IPS-11a (cell line): ENCODE data around the gene CACNA2D1.
"Not testable (repeated sequence)": the region's sequence is repeated elsewhere in the genome, so short reads cannot be mapped to it uniquely, and the experiment has no call there.

Experiments used
- H3K4me3 ChIP-seq: one replicate; pipeline ENCODE4 v1.5.1; 2013; ENCODE audit warnings: low read depth, low read length, control low read depth

Gene CACNA2D1

DNA sequence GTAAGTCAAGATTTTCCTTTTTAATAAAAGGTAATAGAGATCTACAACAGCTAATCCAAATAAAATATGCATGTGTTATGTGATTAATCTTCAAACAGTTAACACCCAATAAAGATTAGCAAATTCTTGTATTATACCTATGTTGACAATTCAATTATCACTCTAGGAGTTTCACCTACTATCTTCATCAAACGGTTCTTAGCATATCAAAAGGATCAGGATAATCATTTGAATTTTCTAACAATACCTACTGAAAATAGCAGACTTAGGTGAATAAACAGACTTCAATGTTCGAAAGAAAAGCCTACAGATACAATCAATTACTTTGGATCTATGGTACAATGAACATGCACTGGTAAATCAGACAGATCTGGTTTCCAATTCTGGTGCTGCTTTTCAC lies 268.3 kb downstream of the CACNA2D1 start:
- H3K4me3 ChIP-seq, result no peak overlapping the region

DNA sequence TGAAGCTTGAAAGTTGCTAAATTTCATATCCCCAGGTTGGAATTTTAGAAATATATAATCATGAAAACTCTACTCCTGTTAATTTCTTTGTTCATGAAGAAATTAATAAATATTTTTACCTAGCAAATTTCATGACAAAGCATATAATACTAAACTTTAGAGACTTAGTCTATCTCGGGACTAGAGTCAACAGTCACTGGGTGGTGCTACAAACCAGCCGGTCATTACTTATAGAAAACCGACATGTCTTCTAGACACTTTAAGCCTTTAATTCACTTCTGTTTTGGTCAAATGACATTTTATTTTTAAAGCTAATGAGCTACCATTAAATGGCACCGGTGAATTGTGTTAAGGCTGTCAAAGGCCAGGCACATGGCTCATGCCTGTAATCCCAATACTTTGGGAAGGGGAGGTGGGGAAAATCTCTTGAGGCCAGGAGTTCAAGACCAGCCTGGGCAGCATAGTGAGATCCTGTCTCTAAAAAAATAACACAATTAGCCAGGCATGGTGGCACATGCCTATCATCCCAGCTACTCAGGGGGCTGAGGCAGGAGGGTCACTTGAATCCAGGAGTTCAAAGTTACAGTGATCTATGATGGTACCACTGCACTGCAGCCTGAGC lies 270.1 kb downstream of the CACNA2D1 start:
- no peak overlapping the region for H3K4me3 ChIP-seq

DNA sequence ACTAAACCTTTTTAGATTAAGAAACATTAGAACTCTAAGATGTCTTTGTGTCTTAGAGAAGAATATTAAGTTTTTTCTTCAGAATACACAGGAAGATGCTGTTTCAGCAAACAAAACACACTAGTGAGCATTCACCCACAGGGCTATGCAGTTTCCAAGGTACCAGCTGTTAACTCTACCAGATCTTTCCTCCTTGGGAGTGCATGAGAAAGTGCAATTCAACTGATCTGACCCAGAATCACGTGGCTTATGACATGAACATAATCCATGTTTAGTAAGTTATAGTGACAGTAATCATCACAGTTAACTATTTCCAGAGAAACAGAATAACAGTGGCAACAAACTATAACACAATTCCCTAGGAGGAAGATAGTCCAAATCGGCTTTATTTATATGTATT lies 270.7 kb downstream of the CACNA2D1 start:
- H3K4me3 ChIP-seq, result no peak overlapping the region

DNA sequence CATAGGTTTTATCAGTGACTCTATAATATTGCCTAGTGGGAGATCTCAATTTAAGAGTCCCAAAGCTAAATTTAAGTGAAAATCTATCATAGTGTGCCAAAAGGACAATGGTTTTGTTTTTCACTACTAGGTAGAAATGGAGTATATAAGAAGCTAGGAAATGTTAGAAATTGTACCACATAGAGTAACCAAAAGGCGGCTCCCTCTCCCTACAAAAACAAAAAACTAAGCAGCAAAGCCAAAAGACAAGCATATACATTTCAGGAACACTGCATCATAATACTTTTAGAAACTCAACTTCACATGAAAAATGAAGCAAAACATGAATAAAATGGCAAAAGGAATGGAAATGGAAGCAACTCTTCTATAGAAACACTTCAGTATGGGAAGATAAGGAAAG lies 271.6 kb downstream of the CACNA2D1 start:
- no peak overlapping the region for H3K4me3 ChIP-seq

DNA sequence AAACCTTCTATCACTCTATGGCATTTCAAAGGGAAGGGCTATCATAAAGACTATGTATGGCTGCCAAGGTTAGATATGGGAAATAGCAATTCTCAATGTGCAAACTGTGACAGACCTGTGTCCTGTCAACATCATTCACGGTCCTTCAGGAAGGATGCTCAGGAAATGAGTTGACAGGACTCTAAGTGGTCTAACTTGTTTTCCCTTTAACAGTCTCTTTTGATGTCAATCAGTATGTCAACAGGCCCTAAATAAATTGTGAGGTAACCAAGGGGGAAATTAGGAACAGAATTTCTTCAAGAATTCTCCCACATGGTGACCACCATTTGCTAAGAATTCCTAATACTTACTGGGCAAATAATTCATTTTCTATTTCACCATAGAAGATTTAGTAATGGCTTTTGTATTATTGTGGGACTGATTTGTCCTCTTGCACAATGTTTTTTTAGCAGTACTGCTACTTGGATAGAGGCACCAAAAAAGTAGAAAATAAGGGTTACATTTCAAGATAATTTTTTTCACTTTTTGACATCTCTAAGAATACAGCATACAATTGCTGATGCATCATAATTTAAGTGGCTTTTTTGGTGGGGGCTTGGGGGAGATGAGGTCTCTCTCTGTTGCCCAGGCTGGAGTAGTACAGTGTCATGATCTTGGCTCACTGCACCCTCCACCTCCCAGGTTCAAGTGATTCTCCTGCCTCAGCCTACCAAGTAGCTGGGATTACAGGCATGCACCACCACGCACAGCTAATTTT lies 275.8 kb downstream of the CACNA2D1 start:
- no peak overlapping the region for H3K4me3 ChIP-seq

DNA sequence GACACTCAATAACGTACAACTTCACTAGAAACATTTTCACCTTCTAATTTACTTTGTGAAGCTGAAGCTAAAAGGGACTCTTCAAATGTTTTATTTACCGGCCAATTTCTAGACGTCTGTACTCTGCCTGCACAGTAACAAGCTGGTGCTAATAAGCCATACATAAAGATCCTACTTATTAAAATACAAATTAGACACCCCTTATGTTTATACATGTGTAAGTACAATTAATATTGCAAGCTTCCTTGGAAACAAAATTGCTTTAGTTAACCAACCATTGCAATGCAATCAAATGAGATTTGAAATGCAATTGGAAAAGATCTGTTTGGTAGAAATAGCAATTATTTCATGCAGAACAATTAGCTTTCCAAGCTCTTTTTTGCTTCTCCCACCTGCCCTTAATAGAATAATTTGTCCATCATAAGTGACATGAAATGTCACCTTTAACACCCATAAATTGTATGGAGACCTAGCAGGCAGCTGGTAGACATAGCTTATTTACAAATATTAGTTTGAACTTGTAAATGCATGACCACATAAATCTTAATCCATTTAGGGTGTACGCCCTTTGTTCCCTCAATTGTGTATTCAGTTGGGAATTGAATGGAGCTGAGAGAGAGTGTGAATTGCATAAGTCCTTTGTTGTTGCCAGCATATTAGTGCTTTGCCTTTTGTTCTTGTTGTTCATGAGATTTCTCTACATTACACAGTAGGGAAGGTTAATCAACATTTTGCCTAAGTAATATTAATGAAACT lies 277.1 kb downstream of the CACNA2D1 start:
- H3K4me3 ChIP-seq, result no peak overlapping the region

DNA sequence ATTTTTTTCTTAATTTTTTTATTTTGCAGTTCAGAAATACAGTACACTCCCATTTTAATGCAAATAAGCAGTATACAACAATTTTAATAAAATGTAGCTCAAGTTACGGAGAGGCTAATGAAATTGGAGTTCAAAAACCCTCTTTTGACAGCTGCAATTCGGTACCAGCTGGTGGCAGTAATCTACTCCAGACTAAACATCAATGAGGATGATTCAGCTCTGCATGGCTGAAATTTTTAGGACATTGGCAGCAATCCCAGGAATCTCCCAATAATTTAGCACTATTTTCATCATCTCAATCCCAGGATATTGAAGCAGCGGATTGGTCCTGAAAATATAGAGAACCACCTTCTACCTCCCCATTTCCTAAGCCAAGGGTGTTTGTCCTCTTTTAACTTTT lies 278.8 kb downstream of the CACNA2D1 start:
- H3K4me3 ChIP-seq, result no peak overlapping the region

DNA sequence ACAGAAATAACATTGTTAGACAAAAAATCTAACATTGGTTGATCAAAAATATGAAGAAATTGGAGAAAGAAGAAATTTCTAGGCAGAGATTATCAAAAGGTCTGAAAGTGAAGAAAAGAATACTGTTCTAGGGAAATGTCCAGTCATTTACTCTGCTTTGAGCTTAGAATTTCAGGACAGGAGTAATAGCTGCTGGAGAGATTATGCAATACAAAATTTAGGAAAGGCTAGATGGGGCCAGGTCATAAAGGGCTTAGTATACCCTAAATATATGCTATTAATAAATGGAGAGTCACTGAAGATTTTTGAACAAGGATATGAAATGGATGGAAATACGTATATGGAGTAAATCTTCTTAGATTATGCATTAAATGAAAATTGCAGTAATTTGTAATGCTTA lies 279.2 kb downstream of the CACNA2D1 start:
- no peak overlapping the region for H3K4me3 ChIP-seq

DNA sequence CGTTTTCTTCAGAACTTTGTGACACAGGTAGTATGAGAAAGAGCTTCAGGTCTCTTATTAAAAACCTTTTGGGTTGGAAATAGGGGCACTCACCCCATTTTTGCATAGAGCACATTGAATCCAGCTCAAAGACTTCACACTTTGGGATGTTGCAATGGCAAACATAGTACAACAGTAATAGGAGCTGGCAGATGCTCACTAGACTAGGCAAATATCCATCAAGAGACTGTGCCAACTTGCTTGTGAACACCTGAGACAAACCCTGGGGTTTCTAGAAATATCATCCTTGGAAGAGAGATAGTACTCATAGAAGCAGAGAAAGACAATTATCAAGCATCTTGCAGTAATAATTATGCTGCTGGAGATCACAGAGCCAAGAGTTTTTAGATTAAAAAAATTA lies 280.0 kb downstream of the CACNA2D1 start:
- no peak overlapping the region for H3K4me3 ChIP-seq

DNA sequence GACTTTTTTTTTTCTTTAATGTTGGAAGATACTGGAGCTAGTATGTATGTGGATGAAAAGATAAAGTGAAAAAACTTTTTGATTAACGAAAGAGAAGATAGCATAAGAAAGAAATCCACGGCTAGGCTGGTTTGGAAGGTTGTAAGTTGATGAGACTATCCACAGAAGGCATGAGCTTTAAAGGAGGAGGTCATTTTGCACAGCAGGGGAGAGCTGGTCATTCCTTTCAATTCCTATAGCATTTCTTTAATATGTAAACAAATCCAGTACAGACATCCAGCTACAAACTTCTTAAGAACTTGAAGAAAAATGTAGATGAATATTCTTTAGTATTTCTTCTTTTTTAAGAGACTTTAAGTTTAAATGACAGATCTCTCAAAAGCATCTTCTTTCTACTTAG lies 281.3 kb downstream of the CACNA2D1 start:
- H3K4me3 ChIP-seq, result no peak overlapping the region

DNA sequence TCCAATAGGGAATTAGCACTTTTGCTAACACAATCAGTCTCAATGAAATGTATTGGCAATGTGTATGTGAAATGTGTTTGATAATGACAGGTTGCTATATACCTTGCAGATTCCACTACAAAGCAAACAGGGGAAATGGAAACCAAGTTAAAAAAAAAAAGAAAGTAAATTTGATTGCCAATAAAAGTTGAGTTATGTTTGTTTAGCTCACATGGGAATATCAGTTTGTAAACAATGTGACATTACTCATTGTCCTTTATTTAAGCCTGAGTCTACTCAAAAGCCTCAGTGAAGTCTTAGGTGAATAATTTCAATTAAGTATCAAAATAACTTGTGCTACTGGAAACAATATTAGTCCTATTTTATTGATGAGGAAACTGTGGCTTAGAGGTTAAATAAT lies 285.2 kb downstream of the CACNA2D1 start:
- H3K4me3 ChIP-seq, result no peak overlapping the region

DNA sequence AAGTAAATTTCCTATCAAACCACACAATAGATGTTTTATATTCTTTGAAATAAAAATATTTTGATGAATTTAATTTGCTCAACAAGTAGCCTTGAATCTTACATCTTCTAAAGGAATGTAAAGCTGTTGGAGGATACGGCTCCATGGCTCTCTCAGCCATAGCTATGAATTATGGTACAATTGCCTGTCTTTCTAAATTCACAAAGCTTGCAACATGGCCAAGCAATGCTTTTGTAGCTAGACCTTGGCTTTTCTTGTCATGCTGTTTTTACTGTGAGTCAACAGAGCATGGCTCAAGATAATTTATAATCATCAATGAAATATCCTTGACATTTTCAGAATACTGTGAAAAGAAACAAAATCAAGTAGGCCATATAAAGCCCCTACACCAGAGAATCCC lies 286.7 kb downstream of the CACNA2D1 start:
- H3K4me3 ChIP-seq, result no peak overlapping the region

DNA sequence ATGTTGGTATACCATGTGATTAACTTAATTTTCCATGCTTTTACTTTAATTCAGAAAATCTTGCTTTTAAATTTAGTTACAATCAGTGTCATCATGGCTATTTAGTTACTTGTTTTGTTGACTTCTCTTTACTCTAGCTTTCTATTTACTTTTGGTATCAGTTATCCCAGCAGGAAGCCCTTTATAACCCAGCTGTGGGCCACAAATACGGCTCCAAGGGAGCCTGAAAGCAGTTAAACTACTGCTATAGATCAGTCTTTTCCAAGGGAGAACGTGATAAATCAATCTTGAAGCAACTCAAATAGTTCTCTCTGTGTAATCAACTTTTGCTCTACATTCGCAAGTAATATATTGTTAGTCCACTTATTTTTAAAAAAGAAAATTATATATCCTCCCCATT lies 287.4 kb downstream of the CACNA2D1 start:
- H3K4me3 ChIP-seq, result no peak overlapping the region

DNA sequence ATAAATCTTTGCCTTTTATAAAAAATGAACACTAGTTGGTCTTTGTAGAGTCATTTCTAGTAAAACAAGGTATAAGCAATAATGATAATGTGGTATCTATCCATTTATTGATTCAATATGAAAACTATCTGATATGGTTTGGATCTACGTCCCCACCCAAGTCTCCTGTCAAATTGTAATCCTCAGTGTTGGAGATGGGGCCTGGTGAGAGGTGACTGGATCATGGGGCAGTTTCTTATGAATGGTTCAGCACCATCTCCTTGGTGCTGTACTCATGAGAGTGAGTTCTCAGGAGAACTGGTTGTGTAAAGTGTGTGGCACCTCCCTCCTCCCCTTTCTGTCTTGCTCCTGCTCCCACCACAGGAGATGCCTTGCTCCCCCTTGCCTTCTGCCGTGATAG lies 288.8 kb downstream of the CACNA2D1 start:
- H3K4me3 ChIP-seq, result no peak overlapping the region

DNA sequence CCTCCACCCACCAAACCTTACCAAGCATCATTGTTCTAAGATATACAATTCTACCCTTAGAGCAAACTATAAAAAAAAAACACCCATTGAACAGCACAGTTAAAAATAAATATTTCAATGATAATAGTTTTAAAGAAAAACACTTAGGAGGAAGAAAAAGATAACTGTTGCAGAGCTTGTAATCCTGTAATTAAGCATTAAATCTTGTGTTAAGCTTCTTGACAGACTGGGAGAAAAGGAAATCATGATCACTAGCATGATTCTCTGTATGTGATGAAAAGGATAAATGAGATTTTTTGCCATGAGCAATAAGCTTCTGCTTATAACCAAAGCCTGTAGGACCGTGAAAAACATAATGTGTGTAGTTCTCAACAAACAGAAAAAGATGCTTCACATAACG lies 289.8 kb downstream of the CACNA2D1 start:
- H3K4me3 ChIP-seq, result no peak overlapping the region

DNA sequence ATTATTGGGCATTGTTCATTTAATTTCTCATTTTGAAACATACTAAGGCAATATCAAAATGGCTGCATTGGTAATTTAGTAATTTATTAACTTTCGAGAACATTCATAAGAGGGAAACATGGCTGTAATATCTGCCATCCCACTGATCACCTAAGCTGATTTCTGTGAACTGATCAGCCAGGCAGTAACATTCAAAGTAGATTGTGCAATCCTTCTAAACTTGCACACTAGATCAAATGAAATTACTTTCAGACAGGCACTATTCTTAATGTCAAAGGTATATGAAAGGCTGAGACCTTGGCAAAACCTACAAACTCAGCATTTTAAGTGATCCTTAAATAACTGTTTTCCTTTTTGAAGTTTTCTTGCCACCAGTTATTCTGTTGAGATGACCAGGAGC lies 290.7 kb downstream of the CACNA2D1 start:
- H3K4me3 ChIP-seq, result no peak overlapping the region

DNA sequence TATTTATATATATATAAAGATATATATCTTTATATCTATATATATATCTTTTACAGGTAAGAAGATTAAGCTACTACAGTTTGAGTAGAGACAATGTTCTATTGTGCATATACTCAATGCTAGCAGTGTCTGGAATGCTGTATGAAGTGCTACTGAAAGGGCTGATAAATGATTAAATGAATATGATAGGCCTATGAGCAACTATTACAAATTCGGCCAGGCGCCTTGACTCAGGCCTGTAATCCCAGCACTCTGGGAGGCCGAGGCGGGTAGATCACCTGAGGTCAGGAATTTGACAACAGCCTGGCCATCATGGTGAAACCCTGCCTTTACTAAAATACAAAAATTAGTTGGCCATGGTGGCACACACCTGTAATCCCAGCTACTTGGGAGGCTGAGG lies 297.1 kb downstream of the CACNA2D1 start:
- H3K4me3 ChIP-seq, result no peak overlapping the region

DNA sequence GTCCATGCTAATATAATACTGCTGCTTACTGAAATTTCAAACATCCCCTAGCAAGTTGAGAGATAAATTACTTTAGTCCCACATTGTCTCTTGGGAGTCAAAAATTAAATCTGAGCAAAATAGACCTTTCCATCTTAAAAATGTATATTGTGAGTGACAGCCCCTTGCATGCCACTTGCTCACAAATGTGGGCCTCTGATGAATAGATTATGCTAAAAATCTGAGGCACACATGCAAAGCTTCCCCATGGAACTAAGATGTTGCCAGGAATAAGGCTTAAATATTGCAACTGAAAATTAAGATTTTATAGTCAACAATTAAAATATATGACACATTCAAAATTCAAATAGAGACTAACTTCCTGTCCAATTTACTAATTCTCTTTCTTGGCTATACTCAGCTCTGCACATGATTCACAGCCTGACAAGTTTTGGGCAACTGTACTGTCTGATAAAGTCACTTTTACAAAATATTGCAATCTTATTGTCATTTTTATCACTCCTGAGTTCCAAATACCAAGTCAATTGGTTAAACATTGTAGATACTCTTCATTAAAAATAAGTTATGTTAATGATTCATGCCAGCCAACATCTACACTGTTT lies 301.2 kb downstream of the CACNA2D1 start:
- no peak overlapping the region for H3K4me3 ChIP-seq

DNA sequence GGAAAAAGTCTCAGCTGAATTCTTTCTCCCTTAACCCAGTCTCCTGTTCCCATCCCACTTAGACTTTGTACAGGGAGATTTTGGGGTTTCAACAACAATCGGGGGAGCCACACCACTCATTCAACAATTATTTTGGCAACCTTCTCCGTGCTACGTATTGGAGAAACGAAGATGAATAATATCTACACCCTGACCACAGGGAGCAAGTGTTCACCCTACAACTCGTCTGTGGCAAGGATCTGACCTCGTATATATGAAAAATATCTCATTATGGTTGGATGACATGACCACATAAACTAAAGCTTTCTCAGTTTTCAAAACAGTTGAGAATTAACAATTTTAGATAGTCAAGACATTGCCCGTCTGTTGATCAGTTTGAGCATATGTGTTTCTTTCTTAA lies 302.1 kb downstream of the CACNA2D1 start:
- no peak overlapping the region for H3K4me3 ChIP-seq

DNA sequence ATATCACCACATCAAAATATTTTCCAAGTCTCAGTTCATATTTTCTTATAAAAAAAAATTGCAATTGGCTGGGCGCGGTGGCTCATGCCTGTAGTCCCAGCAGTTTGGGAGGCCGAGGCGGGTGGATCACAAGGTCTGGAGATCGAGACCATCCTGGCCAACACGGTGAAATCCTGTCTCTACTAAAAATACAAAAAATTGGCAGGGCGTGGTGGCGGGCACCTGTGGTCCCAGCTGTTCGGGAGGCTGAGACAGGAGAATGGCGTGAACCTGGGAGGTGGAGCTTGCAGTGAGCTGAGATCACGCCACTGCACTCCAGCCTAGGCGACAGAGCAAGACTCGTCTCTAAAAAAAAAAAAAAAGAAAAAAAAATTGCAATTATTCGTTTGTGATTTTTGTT lies 303.0 kb downstream of the CACNA2D1 start:
- not testable (repeated sequence) for H3K4me3 ChIP-seq

DNA sequence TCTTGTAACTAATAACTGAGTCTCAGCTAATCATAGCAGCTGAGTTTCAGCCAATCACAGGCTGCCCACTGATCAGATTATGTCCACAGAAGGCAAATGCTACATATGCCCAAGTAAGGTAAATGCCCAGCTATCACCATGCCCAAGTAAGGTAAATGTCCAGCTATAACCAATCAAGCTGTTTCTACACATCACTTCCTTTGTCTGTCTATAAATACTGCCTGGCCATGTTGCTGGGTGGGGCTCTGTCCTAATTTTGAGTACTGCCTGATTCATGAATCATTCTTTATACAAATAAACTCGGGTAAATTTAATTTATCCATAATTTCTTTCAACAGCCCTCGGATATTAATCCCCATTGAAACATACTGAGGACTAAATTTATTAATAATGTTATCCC lies 312.4 kb downstream of the CACNA2D1 start:
- H3K4me3 ChIP-seq, result no peak overlapping the region

DNA sequence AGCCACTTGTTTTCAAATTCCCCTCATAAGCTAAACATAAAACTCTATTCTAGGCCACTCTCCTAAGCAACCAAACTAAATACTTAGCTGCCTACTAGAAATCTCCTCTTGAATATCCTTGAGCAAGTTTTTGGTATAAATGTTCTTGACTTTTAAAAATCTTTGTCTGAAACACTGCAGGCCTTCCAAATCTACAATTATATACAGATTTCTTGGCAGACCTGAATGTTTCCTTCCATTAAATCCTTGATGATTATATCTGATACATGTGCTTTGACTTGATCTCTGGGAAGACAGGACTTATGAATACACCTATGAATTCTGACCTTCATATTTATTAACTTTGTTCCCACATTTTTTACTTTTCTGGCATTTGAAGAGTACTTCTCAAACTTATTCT lies 314.5 kb downstream of the CACNA2D1 start:
- no peak overlapping the region for H3K4me3 ChIP-seq
